ENCODE data around the gene MIOX.

The MIOX gene

DNA sequence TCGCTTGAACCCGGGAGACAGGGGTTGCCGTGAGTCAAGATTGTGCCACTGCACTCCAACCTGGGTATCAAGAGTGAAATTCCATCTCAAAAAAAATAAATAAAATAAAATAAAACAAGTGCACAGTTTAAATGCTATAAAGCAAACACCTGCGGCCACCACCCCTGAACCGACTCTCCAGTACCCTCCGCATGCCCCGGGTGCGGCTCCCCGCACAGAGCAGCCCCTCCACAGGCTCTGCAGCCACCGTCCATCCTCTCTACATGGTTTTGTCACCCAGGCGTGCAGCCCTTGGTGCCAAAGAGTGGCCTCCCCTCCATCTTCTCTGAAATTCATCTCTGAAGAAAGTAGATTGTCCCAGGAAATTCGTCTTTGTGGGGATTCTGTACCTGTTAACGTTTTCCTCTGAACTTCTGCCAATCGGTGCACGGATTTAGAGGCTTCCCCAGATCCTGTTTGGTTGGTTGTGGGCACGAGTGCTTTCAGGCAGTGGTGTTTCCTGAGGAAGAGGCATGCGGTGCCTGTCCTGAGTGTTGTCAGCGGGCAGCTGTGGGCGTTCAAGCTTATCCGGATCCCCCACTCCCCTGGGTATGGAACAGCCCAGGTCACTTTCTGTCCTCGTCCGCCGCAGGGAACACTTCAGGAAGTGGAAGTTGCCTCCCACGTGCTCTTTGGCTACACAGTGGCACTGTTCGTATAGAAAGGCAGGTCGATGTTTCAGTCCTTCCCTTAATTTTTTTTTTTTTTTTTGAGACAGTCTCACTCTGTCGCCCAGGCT is 4.1 kb downstream of the MIOX start:
- no peak for DNase-seq (ENCODE audit: low spot score)

DNA sequence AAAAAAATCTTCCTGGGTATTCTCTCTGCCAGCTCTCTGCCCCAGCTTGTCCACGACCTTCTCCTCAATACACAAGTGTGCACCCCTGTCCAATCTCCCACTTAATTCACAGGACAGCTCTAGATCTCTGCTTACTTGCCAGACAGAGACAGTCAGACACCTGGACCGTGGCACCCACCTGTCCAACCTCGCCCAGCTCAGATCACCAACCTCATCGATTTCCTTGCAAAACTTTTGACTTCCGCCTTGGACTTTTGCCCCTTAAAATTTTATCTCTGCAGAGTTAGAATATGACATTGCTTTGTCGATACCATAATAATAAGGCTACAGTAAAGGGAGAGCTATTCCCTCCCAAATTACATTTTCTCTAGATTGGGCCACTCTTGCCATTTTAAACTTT is 10.4 kb downstream of the MIOX start:
- DNase-seq (ENCODE audit: low spot score), result no peak

DNA sequence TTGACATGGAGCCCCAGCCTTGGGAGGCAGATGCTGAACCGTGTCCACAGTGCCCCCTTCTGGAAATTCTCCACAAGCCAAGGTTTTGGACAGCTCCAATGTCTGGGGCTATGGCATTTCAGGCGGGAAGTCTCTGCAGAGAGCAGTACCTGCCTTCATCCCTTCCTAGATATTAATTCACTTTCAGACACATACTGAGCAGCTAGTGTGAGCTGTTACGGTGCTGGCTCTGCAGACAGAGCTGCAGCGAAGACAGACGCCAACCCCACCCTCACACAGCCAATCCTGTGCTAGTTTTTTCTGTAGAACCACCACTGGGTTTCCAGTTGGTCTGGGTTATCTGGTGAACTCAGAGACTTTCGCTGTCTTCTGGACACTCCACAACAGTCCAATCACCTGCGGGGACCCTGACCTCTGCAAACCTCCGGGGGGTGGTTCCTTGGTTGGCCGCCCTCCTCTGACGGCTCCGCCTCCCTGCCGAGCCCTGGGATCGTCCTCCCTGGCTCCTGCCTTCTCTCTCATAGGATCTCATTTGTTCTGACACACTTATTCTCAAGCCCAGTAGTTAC is 11.7 kb downstream of the MIOX start:
- peak; percentile 62 for DNase-seq (ENCODE audit: low spot score)

DNA sequence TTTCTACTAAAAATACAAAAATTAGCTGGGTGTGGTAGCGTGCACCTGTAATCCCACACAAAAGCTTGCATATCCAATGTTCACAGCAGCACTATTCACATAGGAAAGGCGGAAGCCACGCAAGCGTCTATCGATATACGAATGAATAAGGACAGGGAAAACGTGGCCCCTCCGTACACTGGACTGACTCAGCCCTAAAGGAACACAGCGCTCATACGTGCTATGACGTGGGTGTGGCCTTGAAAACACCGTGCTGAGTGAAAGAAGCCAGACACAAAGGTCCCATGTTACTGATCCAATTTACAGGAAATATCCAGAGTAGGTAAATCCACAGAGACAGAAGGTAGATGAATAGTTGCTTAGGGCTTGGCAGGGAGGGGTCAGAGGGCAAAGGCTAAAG is 13.8 kb downstream of the MIOX start:
- no peak for DNase-seq (ENCODE audit: low spot score)

DNA sequence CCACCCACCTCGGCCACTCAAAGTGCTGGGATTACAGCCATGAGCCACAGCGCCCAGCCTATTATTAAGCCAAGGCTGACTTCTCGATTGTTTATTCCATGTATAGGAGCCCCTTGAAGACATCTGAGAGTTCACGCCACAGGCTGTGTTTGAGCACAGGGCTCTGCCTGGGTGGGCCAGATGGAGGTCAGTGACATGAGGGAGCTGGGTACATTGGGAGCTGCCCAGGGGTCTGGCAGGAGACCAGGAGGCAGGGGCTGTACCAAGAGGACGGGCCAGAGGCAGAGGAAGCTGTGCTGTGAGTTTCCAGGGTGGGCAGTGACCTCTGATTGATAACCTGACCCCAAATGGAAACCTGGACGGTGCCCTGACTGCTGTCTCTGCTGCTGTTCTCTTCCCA is 15.4 kb downstream of the MIOX start:
- DNase-seq (ENCODE audit: low spot score), result no peak

DNA sequence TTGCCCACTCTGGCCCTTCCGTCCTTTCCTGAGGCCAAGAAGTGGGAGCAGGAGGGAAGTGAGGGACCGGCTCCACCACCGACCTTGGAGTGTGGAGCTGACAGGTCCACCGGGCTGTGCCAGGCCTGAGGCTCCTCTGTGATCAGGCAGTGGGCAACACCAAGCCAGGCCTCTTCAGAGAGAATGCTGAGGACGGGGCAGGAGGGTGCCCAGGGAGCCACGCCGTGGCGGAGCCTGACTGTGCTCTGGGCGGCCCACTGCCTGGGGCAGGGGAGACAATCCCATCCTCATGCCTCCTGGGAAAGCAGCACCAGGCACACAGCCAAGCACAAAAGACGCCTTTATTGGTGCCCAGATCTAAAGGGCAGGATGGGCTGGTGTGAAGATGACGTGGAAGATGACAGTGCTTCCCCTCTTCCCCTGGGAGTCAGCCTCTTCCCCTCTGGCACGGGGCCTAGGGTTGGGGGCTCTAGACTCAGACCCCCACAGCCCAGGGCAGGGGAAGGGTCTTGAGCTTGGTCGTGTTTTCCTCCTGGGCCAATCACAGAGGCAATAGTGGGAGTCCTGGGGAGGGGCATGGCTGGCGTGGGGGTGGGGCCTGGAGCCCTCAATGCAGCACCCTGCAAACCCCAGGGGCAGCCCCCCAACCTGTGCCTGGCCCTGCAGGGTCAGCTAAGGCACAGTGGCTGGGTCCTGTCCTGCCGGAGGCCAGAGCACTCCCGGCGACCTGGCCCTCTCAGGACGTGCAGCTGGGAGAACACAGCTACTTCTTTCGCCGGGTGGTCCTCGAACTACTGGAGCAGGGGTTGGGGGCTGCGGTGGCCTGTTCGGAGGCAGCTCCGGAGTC is 16.2 kb downstream of the MIOX start:
- peak; percentile 86 for DNase-seq (ENCODE audit: low spot score)

DNA sequence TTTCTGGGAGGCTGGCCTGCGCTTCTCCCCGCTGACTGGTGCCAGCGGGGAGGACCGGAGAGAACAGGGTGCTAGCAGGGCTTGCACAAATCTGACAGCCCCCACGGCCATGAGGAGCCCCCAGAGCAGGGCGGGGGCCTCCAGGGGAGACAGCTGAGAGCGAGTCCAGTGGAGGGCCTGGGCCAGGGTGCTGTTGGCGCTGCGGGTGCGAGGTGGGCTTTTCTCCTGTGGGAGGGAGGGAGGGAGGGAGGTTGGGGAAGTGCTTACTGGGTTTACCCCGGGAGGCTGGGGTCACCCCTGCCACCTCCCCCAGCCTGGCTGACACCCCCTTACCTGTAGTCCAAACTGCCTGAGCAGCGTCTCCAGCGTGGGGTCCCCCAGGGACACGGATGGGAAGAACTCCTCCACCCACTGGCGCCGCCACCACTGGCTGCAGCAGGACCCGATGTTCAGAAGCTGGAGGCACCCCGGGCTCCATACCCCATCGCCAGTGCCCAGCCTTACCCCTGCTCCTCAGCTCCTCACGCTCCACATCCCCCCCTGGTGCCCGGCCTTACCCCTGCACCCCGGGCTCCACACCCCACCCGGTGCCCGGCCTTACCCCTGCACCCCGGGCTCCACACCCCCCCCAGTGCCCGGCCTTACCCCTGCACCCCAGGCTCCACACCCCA is 17.0 kb downstream of the MIOX start:
- no peak for DNase-seq (ENCODE audit: low spot score)

DNA sequence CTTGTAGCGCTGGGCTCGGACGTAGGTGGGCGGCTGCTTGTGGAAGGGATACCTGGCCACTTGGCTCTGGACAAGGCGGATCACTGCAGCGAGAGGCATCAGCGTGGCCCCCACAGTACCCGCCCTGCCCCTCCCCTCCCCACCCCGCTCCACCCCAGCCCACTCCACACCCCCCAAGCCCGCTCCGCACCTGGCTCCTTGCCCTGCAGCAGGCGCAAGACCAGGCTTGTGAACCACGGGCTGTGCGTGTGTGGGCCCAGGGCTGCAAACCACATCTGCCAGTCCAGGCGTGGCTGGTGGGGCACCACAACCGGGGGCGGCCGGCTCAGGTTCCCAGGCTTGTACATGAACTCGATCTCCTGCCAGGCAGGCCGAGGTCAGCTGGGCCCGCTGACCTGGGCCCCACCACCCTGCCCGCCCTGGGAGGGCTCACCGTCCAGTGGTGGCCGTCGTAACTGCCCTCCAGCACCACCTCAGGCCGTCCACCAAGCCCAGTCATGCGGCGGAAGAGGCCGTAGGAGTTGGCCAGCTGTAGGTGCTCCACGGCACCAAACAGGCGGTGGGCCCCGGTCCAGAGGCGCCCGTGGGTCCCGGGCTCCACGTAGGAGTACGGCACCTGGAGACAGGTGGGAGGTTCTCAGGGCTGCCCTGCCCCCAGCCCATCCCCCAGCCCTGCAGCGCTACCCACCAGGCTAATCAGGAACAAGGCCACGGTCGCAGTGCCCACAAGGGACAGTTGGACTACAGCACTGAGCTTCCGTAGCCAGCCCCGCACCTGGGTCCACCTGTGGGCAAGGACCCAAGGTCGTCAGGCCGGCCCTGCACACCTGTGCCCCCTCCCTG is 17.9 kb downstream of the MIOX start:
- no peak for DNase-seq (ENCODE audit: low spot score)

DNA sequence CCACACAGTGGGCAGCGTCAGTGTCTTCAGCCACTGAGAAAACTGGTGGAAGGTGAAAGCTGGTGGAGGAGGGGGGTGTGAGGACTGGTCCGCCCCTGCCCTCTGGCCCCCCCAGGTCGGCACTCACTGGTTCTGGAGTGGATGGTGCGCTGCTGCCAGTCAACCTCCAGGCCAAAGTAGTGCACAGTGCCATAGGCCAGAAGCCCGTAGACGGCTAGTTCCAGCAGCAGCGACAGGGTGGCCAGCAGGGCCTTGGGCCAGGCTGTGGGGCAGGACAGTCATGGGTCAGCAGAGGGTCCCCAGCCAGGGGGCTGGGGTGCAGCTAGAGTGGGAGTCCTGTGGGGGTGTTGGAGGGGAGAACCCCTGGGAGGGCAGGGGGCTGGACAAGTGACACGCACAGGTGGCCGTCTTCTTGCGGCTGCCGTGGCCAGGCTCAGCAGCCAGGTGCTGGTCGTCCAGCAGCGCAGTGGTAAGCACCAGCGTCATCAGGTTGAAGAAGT is 18.7 kb downstream of the MIOX start:
- no peak for DNase-seq (ENCODE audit: low spot score)

DNA sequence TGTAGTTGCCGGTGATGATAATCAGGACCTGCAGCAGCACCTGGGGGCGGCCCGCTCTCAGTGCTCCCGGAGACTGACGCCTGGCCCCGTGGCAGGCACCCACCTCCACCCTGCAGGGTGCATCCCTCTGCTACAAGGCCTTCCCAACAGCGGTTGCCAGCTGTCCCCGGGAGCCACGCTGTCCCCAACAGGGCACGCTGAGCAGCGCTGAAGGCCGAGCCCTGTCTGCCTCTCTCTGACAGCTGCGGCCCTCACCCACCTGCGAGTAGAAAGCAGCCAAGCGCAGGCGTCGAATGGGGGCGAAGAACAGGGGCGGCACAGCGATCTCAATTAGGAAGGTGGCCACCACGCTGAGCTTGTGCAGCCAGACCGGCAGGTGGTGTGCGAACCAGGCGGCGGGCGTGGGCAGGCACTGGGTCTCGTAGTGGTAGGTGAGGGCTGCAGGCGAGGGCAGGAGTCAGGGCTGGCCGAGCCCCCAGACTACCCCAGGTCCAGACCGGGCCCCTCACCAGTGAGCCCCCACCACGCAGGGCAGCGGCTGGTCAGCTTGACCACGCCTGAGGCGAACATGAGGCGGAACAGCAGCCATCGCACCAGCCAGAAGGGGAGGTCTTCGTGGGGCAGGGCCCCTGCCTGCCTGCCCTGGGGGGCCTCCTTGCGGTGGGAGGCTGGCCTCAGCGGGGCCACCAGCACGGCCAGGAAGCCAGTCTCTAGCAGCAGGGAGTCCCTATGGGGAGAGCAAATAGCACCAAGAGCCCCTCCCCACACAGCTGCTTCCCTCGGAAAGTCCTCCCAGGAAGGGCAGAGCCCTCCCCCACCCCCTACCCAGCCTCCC is 19.3 kb downstream of the MIOX start:
- no peak for DNase-seq (ENCODE audit: low spot score)

DNA sequence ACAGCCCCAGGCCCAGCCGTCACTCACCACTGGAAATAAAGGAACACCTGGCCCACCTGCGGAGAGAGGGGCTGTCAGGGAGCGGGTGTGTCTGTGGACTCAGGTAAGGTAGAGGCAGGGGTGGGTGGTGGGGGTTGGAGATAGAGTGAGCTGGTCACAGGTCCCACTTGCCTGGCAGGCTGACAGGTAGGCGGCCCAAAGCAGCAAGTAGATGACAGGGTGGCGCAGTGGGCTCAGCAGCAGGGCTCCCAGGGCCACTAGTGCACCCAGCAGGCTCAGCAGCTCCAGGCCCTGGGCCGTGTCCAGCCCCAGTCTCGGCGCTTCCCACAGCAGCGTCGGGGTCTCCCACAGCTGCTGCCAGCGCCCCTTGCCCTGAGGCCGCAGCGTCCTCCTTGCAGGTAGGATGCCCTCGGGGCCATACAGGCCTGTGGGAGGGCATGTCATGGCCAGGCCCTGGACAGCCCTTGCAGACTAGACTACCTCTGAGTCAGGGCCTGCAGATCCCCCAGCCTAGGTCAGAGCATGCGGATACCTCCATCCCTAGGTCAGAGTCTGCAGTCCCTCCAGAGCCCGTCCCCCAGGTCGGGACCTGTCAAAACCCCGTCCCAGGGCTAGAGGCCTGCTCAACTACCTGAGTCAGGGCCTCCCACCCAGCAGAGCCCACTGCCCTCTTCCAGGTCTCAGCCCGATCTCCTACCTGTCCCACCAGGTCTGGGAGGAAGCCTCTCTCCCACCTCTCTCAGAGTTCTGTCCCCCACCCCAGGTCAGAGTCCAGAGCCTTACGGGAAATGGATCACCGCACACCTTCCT is 20.2 kb downstream of the MIOX start:
- DNase-seq (ENCODE audit: low spot score), result no peak

DNA sequence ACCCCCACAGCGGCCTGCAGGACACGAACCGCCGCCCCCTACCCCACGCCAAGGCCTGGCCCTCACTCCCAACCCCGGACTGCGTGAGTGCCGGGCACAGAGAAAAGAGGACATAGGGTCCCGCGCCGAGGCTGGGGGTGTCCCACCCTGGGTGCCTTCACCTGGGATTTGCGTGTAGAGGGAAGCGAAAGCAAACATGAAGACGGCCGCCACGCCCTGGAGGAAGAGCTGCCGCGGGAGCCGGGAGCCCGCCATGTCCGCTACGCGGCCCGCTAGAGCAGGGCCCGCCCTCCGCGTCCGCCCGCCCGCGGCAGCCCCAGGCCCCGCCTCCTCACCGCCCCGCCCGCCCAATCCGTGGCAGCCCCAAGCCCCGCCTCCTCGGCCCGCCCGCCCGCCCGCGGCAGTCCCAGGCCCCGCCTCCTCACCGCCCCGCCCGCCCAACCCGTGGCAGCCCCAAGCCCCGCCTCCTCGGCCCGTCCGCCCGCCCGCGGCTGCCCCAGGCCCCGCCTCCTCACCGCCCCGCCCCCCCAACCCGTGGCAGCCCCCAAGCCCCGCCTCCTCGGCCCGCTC is 20.8 kb downstream of the MIOX start, which contains the start of gene LMF2:
TSS of gene LMF2 (minus strand) at position 282 of the 570 bp plus-strand sequence. CDS start at position 255, 27 bp downstream.
- DNase-seq (ENCODE audit: low spot score), result peak; percentile 94

DNA sequence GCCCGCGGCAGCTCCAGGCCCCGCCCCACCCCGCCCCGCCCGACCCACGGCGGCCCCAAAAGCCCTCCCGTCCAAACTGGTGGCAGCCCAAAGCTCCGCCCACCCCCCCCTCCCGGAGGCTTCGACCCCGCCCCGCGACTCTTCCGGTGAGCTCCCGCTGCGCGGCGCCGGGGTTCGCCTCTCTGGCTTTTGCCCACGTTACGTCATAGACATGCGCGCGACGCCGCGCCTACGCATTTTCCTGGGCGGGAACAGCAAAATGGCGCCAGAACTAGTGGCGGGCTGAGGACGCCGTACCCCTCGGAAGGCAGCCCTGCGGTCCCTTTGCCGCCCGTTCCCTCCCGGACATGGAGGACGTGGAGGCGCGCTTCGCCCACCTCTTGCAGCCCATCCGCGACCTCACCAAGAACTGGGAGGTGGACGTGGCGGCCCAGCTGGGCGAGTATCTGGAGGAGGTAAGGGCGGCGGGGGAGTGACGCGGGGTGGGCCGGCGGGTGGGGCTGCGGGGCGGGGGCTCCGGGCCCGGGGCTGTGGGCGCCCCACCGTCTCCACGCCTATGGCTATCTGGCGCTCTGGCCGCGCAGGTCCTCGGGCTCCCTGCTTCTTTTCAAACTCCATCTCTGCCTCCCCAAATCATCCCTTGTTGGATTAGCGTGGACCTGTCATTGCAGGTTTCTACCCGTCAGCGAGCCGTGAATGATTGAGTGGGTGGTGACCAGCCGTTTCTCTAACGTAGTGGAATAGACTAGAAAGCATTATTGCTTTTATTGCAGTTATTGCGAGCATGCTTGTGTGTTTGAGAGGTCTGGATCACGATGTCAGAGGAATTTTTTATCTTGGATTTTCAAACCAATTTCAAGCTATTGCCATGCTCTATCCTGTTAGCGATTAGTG is 21.6 kb downstream of the MIOX start, which contains the start of gene NCAPH2:
TSS of gene NCAPH2 (plus strand) at position 234 of the 894 bp plus-strand sequence. CDS start at position 348, 114 bp downstream.
- DNase-seq (ENCODE audit: low spot score), result peak; percentile 100

DNA sequence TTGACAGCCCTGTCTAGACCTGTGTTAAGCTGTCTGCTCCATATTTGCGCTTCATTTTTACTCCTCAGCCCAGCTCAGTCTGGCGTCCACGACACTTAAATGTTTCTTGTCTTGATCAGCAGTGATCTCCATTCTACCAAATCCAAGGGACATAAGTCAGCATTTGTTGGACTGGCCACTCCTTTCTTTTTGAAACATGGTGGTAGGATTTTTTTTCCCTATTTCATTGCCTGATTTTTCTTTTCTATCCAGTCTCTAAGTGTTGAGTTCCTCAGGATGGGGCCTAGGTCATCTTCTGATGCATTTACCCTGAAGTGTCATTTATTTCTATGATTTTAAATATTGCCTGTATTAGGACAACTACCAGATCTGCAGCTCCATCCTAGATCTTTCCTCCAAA is 22.2 kb downstream of the MIOX start:
- no peak for DNase-seq (ENCODE audit: low spot score)

DNA sequence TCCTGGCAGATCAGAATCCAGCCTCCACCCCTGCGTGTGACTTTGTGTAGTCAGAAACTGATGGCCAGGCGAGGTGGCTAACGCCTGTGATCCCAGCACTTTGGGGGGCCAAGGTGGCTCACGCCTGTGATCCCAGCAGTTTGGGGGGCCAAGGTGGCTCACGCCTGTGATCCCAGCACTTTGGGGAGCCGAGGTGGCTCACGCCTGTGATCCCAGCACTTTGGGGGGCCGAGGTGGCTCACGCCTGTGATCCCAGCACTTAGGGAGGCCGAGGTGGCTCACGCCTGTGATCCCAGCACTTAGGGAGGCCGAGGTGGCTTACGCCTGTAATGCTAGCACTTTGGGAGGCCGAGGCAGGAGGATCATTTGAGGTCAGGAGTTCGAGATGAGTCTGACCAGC is 26.5 kb downstream of the MIOX start:
- DNase-seq (ENCODE audit: low spot score), result no peak

DNA sequence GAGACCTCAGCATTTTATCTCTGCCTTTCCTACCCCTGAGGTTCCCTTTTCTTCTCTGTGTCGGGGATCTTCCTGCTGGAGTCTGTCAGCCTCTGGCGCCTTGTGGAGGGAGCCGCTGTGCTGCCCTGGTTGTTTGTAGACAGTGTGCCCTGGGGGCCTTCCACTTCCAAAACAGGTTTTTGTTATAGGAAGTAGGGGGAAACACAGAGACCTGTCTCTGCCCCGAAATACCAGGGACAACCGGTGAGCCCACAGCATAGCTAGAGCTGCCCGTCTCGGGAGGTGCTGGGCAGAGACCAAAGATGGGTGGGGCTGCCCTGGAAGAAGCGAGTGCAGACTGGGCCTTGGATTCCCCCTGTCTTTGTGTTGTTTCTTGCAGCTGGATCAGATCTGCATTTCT is 29.4 kb downstream of the MIOX start:
- DNase-seq (ENCODE audit: low spot score), result no peak

DNA sequence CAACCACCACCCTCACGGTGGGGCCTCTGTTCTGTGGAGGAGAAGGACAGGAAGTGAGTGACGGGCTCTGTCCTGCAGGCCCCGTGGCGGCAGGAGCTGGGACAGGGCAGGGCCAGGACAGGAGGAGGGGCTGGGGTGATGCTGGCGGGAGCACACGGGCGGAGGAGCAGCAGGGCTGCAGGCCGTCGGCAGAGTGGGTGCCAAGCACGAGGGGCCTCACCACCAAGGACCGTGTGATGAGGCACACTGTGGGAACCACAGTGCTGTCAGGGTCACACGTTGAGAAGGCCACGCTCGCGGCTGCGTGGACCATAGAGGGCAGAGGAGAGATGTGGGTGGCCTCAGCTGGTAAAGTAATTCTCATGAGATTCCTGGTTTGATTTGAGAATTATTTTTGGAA is 30.2 kb downstream of the MIOX start:
- no peak for DNase-seq (ENCODE audit: low spot score)
